Activated T-helper 2 cell treated with anti-CD3 and anti-CD28 coated beads, Interferon-gamma antibody, Interleukin-2, Interleukin-4, amounts not matched to agents 10 μg/mL and 5 μg/mL and 100 μg/mL, durations not matched to agents 14 hours and 24 hours and 36 hours (primary cell): ENCODE data around the gene EXOSC1. TPM values are rescaled to one million over a fixed set of nuclear protein-coding genes. Genes with fewer than 3 reads are reported as not detected.
"Not testable (repeated sequence)": the region's sequence is repeated elsewhere in the genome, so short reads cannot be mapped to it uniquely, and the experiment has no call there.

Experiments used
- DNase-seq: peaks from one replicate; pipeline ENCODE4 v3.0.0; 2021; ENCODE audit warnings: low spot score
- H3K27ac Mint-ChIP-seq: one replicate; pipeline ENCODE4 v1.8.0; 2021; ENCODE audit warnings: mixed read lengths
- H3K27me3 Mint-ChIP-seq: one replicate; pipeline ENCODE4 v1.8.0; 2021; ENCODE audit warnings: low read depth, mixed read lengths
- H3K36me3 Mint-ChIP-seq: one replicate; pipeline ENCODE4 v1.8.0; 2021; ENCODE audit warnings: low read depth, mixed read lengths
- H3K4me1 Mint-ChIP-seq: one replicate; pipeline ENCODE4 v1.8.0; 2021; ENCODE audit warnings: low read depth, mixed read lengths
- H3K4me3 Mint-ChIP-seq: one replicate; pipeline ENCODE4 v1.8.0; 2021; ENCODE audit warnings: low read depth, mild to moderate bottlenecking, moderate library complexity, mixed read lengths
- H3K9me3 Mint-ChIP-seq: one replicate; pipeline ENCODE4 v1.8.0; 2021; ENCODE audit warnings: mixed read lengths
- intact Hi-C: fragments of 100-400 bp; cut with micrococcal nuclease; formaldehyde crosslinking; loops from one replicate; pipeline ENCODE4 v1.15.1; 2023
- total RNA-seq: library from RNA; stranded (reverse); gene quantifications from 2 replicates; pipeline ENCODE4 v1.2.3, GENCODE V29; 2022

Gene EXOSC1, protein sequence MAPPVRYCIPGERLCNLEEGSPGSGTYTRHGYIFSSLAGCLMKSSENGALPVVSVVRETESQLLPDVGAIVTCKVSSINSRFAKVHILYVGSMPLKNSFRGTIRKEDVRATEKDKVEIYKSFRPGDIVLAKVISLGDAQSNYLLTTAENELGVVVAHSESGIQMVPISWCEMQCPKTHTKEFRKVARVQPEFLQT
- 49.9 and 53.4 TPM in 2 replicates for total RNA-seq

DNA sequence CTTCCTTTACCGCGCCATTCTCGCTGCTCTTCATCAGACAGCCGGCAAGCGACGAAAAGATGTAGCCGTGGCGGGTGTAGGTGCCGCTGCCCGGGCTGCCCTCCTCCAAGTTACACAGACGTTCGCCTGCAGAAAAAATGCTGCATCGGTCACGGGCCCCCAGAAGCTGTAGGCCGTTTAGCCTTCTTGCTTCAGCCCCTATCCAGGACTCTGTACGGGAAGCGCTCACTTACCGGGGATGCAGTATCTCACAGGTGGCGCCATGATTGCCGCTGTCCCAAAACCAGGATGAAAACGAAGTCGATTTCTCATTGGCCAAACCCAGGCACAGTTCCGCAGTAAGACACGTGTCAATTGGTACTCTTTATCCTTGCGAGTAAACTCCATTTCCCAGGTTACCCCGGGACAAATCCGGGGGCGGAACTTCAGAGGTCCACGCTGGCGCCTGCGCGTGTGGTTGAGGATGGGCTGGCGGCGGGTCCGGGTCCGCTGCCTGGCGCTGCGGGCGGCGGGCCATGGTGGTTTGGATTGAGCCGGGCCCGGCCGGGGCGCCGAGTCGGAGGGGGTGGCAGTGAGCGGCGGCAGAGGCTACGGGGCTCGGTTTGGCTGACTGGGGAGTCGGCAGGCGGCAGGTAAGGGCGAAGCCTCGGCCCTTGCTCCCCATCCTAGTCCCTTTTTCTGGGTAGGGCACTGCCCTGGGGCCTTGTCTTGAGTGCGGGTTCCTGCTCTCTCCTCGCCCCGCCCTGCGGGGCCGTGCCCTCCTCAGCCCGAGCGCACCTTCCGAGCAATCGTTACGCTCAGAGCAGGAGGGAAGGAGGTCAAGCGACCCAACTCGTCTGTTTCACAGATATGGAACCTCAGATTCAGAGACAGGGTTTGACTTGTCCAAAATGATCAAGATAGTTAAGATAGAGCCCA is at the start of gene EXOSC1, which contains the start of gene ZDHHC16:
TSS of gene EXOSC1 (minus strand) at position 285 of the 918 bp plus-strand sequence. CDS start at position 264, 21 bp downstream.
TSS of gene ZDHHC16 (plus strand) at position 454 of the 918 bp plus-strand sequence. CDS start 5,501 bp downstream, outside the sequence.
- Mint-ChIP-seq H3K4me3 (peak within 1 kb of the TSS; percentile 95), H3K36me3 (peaks cover 38% of the 10 kb centered on the region), H3K4me1 (peaks cover 34% of the 10 kb centered on the region), H3K27me3 (no peaks in the 10 kb centered on the region), H3K9me3 (no peaks in the 10 kb centered on the region), H3K27ac (peak within 1 kb of the TSS; percentile 69)
- DNase-seq = peak; percentile 92
- intact Hi-C loops = loop anchor here (1.0 kb wide), 4 partner anchors 18 to 52 kb away; partner anchors contain the start of genes MMS19, RRP12 and UBTD1

DNA sequence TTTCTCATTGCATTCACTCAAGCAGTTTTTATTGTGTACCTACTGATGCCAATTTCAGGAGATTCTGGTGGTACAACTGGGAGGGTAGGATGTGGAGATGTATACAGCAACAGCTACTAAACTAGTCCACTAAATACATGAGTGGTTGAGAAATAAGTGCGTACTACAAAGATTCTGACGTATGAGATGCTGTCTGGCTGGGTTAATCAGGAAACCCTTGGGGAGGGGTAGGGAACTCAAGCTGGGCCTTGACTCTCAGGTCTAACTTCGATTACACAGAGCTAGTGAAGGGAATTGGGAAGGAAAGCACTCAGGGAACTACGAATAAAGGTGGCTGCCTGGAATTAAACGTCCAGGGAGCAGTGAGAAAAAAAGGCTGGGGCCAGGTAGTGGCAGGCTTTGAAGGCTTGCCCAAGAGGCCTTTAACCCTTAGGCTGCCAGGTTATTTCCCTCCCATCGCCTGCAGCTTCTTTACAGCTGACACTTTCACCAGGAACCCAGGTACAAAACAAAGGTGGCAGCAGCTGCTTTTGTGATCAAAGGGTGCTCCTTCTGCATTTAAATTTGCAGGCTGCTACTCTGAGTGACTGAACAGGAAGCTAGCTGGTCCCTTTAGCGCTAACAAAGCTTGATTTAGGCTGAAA is 49.2 kb upstream of the EXOSC1 start:
- DNase-seq = no peak

DNA sequence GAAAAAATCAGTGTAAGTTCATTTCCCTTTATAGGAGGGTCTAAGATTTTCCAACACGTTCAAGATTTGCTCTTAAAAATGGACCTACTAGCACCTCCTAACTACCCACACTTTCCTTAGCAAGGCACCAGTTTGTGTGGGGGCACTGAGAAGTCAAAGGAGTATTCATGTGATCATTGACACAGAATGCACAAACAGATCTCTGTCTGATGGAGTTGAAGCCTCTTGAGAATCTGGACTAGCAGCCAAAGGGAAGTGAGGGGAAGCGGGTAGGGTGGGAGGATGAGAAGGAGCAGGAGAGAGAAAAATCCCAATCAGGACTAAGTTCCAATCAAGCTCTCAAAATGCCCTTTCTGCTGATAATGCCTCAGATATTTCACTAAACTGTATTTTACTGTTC is 48.3 kb upstream of the EXOSC1 start:
- Mint-ChIP-seq H3K27me3 (no peaks in the 10 kb centered on the region), H3K9me3 (no peaks in the 10 kb centered on the region), H3K4me1 (peaks cover 39% of the 10 kb centered on the region), H3K27ac (no peak overlapping the region), H3K4me3 (no peak overlapping the region), H3K36me3 (peaks cover 25% of the 10 kb centered on the region)
- intact Hi-C loops = no loop called here
- DNase-seq = no peak

More for the DNA sequence above, 49.2 kb upstream of the EXOSC1 start:
- no peaks in the 10 kb centered on the region for H3K9me3 Mint-ChIP-seq
- peaks cover 5% of the 10 kb centered on the region for H3K27me3 Mint-ChIP-seq
- H3K4me3 Mint-ChIP-seq = peak overlapping the region; percentile 13
- no peak overlapping the region for H3K27ac Mint-ChIP-seq
- intact Hi-C loops = loop anchor here (5.0 kb wide), 2 partner anchors 163 to 178 kb away; partner anchors contain the start of genes FRAT1 and FRAT2
- peaks cover 35% of the 10 kb centered on the region for H3K4me1 Mint-ChIP-seq
- H3K36me3 Mint-ChIP-seq = peaks cover 25% of the 10 kb centered on the region

DNA sequence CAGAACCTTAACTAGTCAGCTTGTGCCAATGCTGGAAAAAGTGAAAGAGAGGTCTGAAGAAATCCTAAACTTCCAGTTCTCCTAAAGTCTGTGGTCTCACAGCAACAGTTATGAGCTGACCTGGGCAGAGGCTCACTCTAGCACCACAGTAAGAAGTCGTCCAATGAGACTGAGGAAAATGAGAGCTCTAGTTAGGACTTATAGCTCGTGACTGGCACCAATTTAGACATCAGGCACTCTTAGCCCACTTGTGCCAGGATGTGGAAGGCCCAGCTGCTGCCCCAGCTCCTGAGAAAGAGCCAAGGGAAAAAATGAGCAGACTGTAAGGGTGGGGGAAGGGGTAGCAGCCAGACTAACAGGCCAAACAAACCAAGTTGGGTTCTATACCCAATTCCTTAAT is 44.8 kb upstream of the EXOSC1 start:
- H3K9me3 Mint-ChIP-seq = no peaks in the 10 kb centered on the region
- no peaks in the 10 kb centered on the region for H3K27me3 Mint-ChIP-seq
- intact Hi-C loops = no loop called here
- peaks cover 24% of the 10 kb centered on the region for H3K36me3 Mint-ChIP-seq
- peaks cover 27% of the 10 kb centered on the region for H3K4me1 Mint-ChIP-seq
- no peak overlapping the region for H3K4me3 Mint-ChIP-seq
- H3K27ac Mint-ChIP-seq = peak overlapping the region; percentile 67
- DNase-seq = no peak

DNA sequence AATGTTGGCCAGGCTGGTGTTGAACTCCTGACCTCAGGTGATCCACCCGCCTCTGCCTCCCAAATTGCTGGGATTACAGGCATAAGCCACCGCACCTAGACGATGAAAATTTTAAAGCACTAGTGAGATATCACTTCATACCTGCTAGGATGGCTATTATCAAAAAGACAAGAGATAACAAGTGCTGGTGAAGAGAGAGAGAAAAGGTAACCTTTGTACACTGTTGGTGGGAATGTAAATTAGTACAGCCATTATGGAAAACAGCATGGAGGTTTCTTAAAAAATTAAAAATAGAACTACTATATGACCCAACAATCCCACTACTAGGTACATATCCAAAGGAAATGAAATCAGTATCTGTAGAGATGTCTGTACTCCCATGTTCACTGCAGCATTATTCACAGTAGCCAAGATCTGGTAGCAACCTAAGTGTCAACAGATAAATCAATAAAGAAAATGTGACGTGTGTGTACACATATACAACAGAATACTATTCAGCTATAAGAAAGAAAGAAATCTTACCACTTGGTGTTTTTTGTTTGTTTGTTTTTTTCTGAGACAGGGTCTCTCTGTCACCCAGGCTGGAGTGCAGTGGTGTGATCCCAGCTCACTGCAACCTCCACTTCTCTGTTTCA is 40.0 kb upstream of the EXOSC1 start:
- intact Hi-C loops = no loop called here
- H3K27me3 Mint-ChIP-seq = no peaks in the 10 kb centered on the region
- no peak overlapping the region for H3K4me3 Mint-ChIP-seq
- no peak for DNase-seq
- peaks cover 29% of the 10 kb centered on the region for H3K36me3 Mint-ChIP-seq
- H3K9me3 Mint-ChIP-seq = no peaks in the 10 kb centered on the region
- H3K27ac Mint-ChIP-seq = no peak overlapping the region
- peaks cover 11% of the 10 kb centered on the region for H3K4me1 Mint-ChIP-seq

DNA sequence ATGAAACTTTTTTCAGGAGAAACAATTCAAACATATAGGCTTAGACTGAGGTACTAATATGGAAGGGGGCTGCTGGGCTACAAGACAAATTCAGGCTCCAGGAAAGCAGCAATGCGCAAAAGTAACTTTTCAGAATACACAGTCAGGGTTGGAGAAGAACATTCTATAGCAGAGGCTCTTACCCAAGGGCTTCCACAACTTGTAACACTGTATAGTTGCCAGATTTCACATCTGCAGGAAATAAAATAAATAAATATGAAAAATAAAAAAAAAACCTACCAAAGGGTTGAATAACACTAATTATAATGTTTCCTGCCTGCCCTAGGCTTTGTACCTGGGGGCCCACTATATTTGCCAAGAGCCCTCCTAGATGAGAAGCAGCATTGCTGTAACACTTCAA is 38.1 kb upstream of the EXOSC1 start:
- no peak overlapping the region for H3K4me3 Mint-ChIP-seq
- DNase-seq = no peak
- peaks cover under 1% of the 10 kb centered on the region for H3K4me1 Mint-ChIP-seq
- no peaks in the 10 kb centered on the region for H3K27me3 Mint-ChIP-seq
- H3K36me3 Mint-ChIP-seq = peaks cover 42% of the 10 kb centered on the region
- intact Hi-C loops = no loop called here
- H3K9me3 Mint-ChIP-seq = no peaks in the 10 kb centered on the region
- no peak overlapping the region for H3K27ac Mint-ChIP-seq

DNA sequence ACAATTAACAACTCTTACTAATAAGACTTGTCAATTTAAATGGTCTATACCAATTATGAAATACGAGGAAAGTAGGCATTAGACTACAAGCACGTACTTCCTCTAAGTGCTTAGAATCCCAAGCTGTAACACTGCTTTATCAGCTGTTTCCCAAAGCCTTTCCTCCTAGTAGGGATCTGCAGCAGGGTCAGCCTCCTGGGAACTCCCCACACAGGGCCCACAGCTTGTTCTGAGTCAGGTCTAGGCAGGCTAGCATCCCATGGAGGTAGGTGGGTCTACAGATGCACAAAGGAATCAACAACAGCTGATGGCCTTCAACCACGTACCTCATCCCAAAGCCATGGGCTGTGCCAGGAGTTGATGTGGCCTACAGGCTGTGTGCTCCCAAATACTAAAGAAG is 37.7 kb upstream of the EXOSC1 start:
- no peak for DNase-seq
- Mint-ChIP-seq H3K27ac (no peak overlapping the region), H3K27me3 (no peaks in the 10 kb centered on the region), H3K4me3 (no peak overlapping the region), H3K4me1 (no peaks in the 10 kb centered on the region), H3K36me3 (peaks cover 43% of the 10 kb centered on the region), H3K9me3 (no peaks in the 10 kb centered on the region)
- intact Hi-C loops = no loop called here

DNA sequence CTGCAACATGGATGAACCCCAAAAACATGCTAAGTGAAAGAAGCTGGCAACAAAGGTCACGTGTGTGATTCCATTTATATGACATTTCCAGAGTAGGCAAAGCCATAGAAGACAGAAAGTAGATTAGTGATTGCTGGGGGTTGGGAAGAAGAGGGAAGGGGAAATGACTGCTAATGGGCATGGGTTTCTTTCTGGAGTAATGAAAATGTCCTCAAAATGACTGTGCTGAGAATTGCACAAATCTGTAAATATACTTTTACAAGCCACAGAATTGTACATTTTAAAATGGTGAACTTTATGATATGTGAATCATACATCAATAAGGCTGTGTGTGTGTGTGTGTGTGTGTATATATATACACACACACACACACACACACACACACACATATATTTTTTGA is 36.6 kb upstream of the EXOSC1 start:
- Mint-ChIP-seq H3K4me3 (no peak overlapping the region), H3K4me1 (no peaks in the 10 kb centered on the region), H3K36me3 (peaks cover 54% of the 10 kb centered on the region), H3K27me3 (no peaks in the 10 kb centered on the region), H3K9me3 (no peaks in the 10 kb centered on the region), H3K27ac (no peak overlapping the region)
- no peak for DNase-seq
- intact Hi-C loops = no loop called here

DNA sequence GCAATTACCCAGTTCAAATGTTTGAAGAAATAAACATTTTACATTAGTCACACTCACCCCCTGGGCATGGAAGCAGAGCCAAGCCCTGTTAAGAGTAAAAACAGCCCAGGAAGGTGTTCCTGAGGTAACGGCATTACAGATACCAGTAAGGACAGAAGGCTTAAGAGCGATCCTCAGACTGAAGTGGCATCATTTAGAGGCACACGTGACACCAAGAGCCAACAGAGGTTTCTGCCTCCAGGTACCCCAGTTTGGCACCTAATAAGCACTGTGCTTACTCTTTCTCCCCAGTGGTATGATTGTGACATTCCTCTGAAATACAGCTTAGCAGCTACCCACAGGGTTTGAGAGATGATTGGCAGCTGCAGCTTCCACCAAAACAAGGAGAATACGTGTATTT is 35.3 kb upstream of the EXOSC1 start:
- H3K27ac Mint-ChIP-seq = no peak overlapping the region
- peaks cover 64% of the 10 kb centered on the region for H3K36me3 Mint-ChIP-seq
- no peak for DNase-seq
- peaks cover 2% of the 10 kb centered on the region for H3K4me1 Mint-ChIP-seq
- intact Hi-C loops = no loop called here
- H3K9me3 Mint-ChIP-seq = no peaks in the 10 kb centered on the region
- no peaks in the 10 kb centered on the region for H3K27me3 Mint-ChIP-seq
- no peak overlapping the region for H3K4me3 Mint-ChIP-seq

DNA sequence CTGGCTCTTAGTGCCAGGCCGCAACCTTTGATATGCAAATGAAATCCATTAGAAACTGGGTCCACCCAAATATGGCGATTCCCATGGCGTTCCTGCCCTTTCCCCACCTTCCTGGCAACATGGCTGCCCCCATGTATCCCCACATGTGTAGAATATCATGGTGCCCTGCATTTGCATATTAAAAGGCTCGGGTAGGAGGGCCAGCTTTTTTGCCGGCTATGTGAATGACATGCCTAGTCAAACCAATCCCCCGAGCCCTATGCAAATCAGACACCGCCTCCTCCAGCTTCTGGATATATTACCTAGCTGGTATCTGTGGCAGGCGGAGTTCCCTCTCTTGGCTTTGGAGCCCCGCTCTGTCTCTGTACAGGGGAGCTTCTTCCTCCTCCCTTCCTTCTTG is 34.1 kb upstream of the EXOSC1 start:
- Mint-ChIP-seq H3K27me3 (no peaks in the 10 kb centered on the region), H3K36me3 (peaks cover 68% of the 10 kb centered on the region), H3K4me1 (peaks cover 2% of the 10 kb centered on the region), H3K4me3 (no peak overlapping the region), H3K27ac (peak overlapping the region; percentile 12), H3K9me3 (no peaks in the 10 kb centered on the region)
- intact Hi-C loops = no loop called here
- DNase-seq = no peak

DNA sequence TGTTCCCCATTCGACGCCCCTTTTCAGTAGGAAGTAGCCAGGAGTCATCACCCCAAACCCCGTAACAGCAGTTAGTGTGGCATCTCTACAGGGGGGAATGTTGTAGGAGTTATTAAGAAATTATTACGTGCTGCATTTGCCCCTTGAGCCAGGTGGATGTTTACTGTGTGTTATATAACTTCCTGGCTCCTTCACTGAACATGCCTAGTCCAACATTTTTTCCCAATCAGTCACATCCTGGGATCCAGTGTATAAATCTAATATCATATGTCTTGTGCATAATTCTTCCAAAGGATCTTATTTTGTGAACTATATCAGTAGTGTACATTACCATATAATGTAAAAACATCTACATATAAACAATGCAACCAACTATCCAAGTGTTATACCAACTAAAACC is 33.6 kb upstream of the EXOSC1 start:
- H3K27ac Mint-ChIP-seq, DNase-seq, H3K27me3 Mint-ChIP-seq, H3K4me1 Mint-ChIP-seq, H3K4me3 Mint-ChIP-seq, H3K9me3 Mint-ChIP-seq, intact Hi-C loops: not testable (repeated sequence)
- H3K36me3 Mint-ChIP-seq = peaks cover 73% of the 10 kb centered on the region

DNA sequence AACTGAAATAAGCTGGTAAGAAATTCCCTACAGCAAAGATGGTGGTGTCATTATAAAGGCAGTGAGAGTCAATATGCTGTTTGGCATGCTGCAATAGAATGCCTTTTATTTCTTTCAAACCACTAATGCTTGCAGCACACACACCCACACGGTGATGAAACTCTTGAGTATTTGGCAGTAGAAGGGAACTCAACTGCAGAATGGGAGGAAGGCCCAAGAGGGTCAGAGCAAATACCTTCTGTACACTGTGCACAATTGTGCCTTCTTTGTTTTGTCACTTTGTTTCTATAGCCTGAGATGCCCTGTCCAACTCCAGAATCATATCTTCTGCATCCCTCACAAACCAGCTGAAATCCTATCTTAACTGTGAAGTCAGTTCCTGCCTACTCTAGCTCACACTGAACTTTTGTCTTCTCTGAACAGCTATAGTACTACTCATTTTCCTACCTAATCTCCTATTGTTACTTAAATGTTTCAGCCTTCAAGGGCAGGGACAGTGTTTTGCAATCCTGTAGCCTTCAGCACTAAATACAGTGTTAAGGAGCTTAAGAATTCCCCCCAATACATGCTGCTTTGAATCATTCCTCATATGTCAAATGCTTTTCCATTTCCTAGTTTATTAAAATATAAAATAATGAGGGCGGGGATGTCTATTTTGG is 30.3 kb upstream of the EXOSC1 start:
- Mint-ChIP-seq H3K36me3 (peaks cover 83% of the 10 kb centered on the region), H3K27ac (no peak overlapping the region), H3K9me3 (no peaks in the 10 kb centered on the region), H3K4me3 (no peak overlapping the region), H3K27me3 (no peaks in the 10 kb centered on the region), H3K4me1 (peaks cover 2% of the 10 kb centered on the region)
- intact Hi-C loops = no loop called here
- no peak for DNase-seq
